ENCODE results near the gene OR11A1. TPM values are rescaled to one million over a fixed set of nuclear protein-coding genes. Genes with fewer than 3 reads are reported as not detected.

OR11A1 gene
- total RNA-seq, 1 experiment from 2014 or later: not detected

DNA sequence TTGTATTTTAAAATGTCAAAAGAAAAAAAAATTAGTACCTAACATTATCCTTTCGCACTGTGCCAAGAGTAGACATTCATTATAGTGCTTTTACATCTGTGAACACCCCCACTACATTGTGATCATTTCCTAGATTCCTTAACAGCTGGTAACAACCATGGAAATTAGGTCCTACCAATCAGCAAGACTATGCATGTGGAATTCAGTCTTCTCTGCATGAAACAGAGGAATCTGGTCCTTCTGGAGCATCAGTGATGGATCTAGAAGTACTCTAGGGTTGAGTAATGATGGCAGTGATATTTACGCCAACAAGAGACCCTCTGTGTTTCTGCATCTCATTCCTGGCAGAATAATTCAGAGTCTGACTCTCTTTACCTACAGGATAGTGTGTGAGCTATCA is 32.7 kb downstream of the OR11A1 start:
- H3K23me2 ChIP-seq (ENCODE audit: insufficient read length, low read depth, low read length, poor library complexity, severe bottlenecking): no peaks in the 10 kb centered on the region
- no peak overlapping the region for H3K18ac ChIP-seq (ENCODE audit: insufficient read length, low read depth, low read length)
- H4K5ac ChIP-seq (ENCODE audit: insufficient read length, low read depth, low read length): no peak overlapping the region
- Mint-ChIP-seq H3K4me3 (no peak overlapping the region), H3K9me3 (no peaks in the 10 kb centered on the region; a peak in 2 of 5 replicates), H3K4me1 (peaks cover 12 to 13% of the 10 kb centered on the region in 2 experiments), H3K36me3 (ENCODE audit: insufficient read depth in 1 of 3, low read depth in 3 of 3) (no peaks in the 10 kb centered on the region), H3K27me3 (ENCODE audit: low read depth) (no peaks in the 10 kb centered on the region), H3K27ac (no peak overlapping the region)
- H2BK120ac ChIP-seq (ENCODE audit: low read depth, low read length, poor library complexity, severe bottlenecking): no peak overlapping the region
- no peak overlapping the region for H2BK15ac ChIP-seq (ENCODE audit: low read depth, low read length)
- no peak overlapping the region for H2BK20ac ChIP-seq (ENCODE audit: low read depth, low read length, poor library complexity, severe bottlenecking)
- no peak overlapping the region for H4K8ac ChIP-seq (replicated peaks; ENCODE audit: insufficient read length, low read depth, low read length)
- H3T11ph ChIP-seq (ENCODE audit: low read length): no peak overlapping the region
- no peak overlapping the region for H3K4me2 ChIP-seq (ENCODE audit: insufficient read depth, insufficient read length, low read length)
- no peak overlapping the region for H4K91ac ChIP-seq (ENCODE audit: insufficient read length, low read depth, low read length)
- DNase-seq: no peak
- no peak overlapping the region for H2BK5ac ChIP-seq (ENCODE audit: insufficient read length, low read length)
- H2AFZ ChIP-seq (ENCODE audit: low read length): no peak overlapping the region
- peaks cover 3% of the 10 kb centered on the region; the same call in 1 of the 2 replicates for H3K4me1 ChIP-seq (ENCODE audit: insufficient read depth, low read length)
- H4K20me1 ChIP-seq (ENCODE audit: control insufficient read depth, insufficient read depth, insufficient read length): no peaks in the 10 kb centered on the region
- no peaks in the 10 kb centered on the region for H3K79me2 ChIP-seq (ENCODE audit: insufficient read depth, low read length)
- no peaks in the 10 kb centered on the region for H3K9me3 ChIP-seq (ENCODE audit: control insufficient read depth, low read depth, low read length)
- TF ChIP-seq CTCF (conservative IDR thresholded peaks at IDR 0.05): no peak
- H3K27me3 ChIP-seq (ENCODE audit: insufficient read depth, low read length): no peaks in the 10 kb centered on the region
- no peak overlapping the region for H3K23ac ChIP-seq (ENCODE audit: insufficient read length, low read depth, low read length)
- no peak overlapping the region for H3K4ac ChIP-seq (ENCODE audit: low read depth, low read length)
- H3K9ac ChIP-seq (ENCODE audit: extremely low read depth, insufficient read length, low read length): no peak overlapping the region
- H3K14ac ChIP-seq (ENCODE audit: insufficient read depth, low read length): no peak overlapping the region
- no peak overlapping the region for H2AK5ac ChIP-seq (ENCODE audit: insufficient read length, low read length)
- no peak overlapping the region for H3K27ac ChIP-seq (ENCODE audit: insufficient read length, low read depth, low read length)
- no peak overlapping the region for H3K56ac ChIP-seq (ENCODE audit: insufficient read length, low read depth, low read length)
- no peaks in the 10 kb centered on the region for H3K79me1 ChIP-seq (ENCODE audit: insufficient read depth, low read depth, low read length, poor library complexity, severe bottlenecking)
- WGBS (ENCODE audit: extremely low coverage, insufficient read length, low lambda C conversion rate): no CpG with 5 or more reads among the region's 2 CpGs
- H2BK12ac ChIP-seq (ENCODE audit: insufficient read length, low read depth, low read length): no peak overlapping the region
